ENCODE results near the gene SRPX.

Gene SRPX

GRCh38 chrX:38247051-38247450 is 26.4 kb upstream of the SRPX start:
- DNase-seq (ENCODE audit: low read depth), result no peak
- no peak overlapping the region for H3K4me3 ChIP-seq (ENCODE audit: low read depth, low read length)
- TF ChIP-seq CTCF (IDR thresholded peaks at IDR 0.05; ENCODE audit: control insufficient read depth, extremely low read depth, insufficient read depth), result no peak

- DNase-seq (ENCODE audit: low read depth), result no peak
- no peak for TF ChIP-seq CTCF (IDR thresholded peaks at IDR 0.05; ENCODE audit: control insufficient read depth, extremely low read depth, insufficient read depth)
- no peak overlapping the region for H3K4me3 ChIP-seq (ENCODE audit: low read depth, low read length)
Measured at GRCh38 chrX:38240541-38240940, 19.9 kb upstream of the SRPX start.

GRCh38 chrX:38236901-38237615 is 16.4 kb upstream of the SRPX start:
- DNase-seq (ENCODE audit: low read depth), result no peak
- no peak overlapping the region for H3K4me3 ChIP-seq (ENCODE audit: low read depth, low read length)

GRCh38 chrX:38233891-38234667 is 13.4 kb upstream of the SRPX start:
- H3K4me3 ChIP-seq (ENCODE audit: low read depth, low read length), result no peak overlapping the region
- DNase-seq (ENCODE audit: low read depth), result no peak
- TF ChIP-seq CTCF (IDR thresholded peaks at IDR 0.05; ENCODE audit: control insufficient read depth, extremely low read depth, insufficient read depth), result no peak

More at GRCh38 chrX:38236901-38237615, 16.4 kb upstream of the SRPX start:
- no peak for TF ChIP-seq CTCF (IDR thresholded peaks at IDR 0.05; ENCODE audit: control insufficient read depth, extremely low read depth, insufficient read depth)

GRCh38 chrX:38232079-38232686 is 11.5 kb upstream of the SRPX start:
- TF ChIP-seq CTCF (IDR thresholded peaks at IDR 0.05; ENCODE audit: control insufficient read depth, extremely low read depth, insufficient read depth), result no peak
- no peak overlapping the region for H3K4me3 ChIP-seq (ENCODE audit: low read depth, low read length)
- no peak for DNase-seq (ENCODE audit: low read depth)

GRCh38 chrX:38225093-38225492 is 4.4 kb upstream of the SRPX start:
- no peak for DNase-seq (ENCODE audit: low read depth)
- TF ChIP-seq CTCF (IDR thresholded peaks at IDR 0.05; ENCODE audit: control insufficient read depth, extremely low read depth, insufficient read depth), result no peak

More at GRCh38 chrX:38225093-38225492, 4.4 kb upstream of the SRPX start:
- H3K4me3 ChIP-seq (ENCODE audit: low read depth, low read length), result no peak overlapping the region
